ENCODE data around the gene SPTBN1.

GRCh38 chr2:54617409-54617808 lies 161.3 kb downstream of the SPTBN1 start:
- TF ChIP-seq, protein P1, sequence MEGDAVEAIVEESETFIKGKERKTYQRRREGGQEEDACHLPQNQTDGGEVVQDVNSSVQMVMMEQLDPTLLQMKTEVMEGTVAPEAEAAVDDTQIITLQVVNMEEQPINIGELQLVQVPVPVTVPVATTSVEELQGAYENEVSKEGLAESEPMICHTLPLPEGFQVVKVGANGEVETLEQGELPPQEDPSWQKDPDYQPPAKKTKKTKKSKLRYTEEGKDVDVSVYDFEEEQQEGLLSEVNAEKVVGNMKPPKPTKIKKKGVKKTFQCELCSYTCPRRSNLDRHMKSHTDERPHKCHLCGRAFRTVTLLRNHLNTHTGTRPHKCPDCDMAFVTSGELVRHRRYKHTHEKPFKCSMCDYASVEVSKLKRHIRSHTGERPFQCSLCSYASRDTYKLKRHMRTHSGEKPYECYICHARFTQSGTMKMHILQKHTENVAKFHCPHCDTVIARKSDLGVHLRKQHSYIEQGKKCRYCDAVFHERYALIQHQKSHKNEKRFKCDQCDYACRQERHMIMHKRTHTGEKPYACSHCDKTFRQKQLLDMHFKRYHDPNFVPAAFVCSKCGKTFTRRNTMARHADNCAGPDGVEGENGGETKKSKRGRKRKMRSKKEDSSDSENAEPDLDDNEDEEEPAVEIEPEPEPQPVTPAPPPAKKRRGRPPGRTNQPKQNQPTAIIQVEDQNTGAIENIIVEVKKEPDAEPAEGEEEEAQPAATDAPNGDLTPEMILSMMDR (conservative IDR thresholded peaks at IDR 0.05; ENCODE audit: low read depth, low read length), result no peak
- TF ChIP-seq EZH2 (IDR thresholded peaks at IDR 0.05; ENCODE audit: borderline replicate concordance, low read depth, low read length, poor library complexity, severe bottlenecking), result no peak

Measured in A673 (cell line).